Stomach smooth muscle (tissue), 2 donors: ENCODE results near the gene AZU1.
A peak's percentile ranks its signal among the peaks of the same experiment; 100 is the strongest.

Experiments
- H3K27ac ChIP-seq: one replicate; pipeline ENCODE4 v1.7.0; 2013; ENCODE audit warnings: mild to moderate bottlenecking, low read length, inconsistent platforms
- H3K27me3 ChIP-seq, 2 donors: one replicate each; pipeline ENCODE4 v1.7.0; 2013; ENCODE audit warnings: low read length in 2 of 2; ENCODE audit not compliant: insufficient read depth in 2 of 2, control insufficient read depth in 1 of 2
- H3K36me3 ChIP-seq, 2 donors: one replicate each; pipeline ENCODE4 v1.7.0; 2013; ENCODE audit warnings: low read length in 2 of 2; ENCODE audit not compliant: control insufficient read depth in 2 of 2, insufficient read depth in 2 of 2
- H3K4me1 ChIP-seq: one replicate; pipeline ENCODE4 v1.7.0; 2013; ENCODE audit warnings: low read length; ENCODE audit not compliant: control insufficient read depth, insufficient read depth
- H3K4me3 ChIP-seq, 2 donors: one replicate each; pipeline ENCODE4 v1.7.0; 2013; ENCODE audit warnings: low read length in 2 of 2
- H3K9ac ChIP-seq, 2 donors: one replicate each; pipeline ENCODE4 v1.7.0; 2013; ENCODE audit warnings: low read length in 2 of 2, mild to moderate bottlenecking in 1 of 2
- H3K9me3 ChIP-seq, 2 donors: one replicate each; pipeline ENCODE4 v1.7.0; 2013; ENCODE audit warnings: low read length in 2 of 2; ENCODE audit not compliant: control insufficient read depth in 2 of 2
- donor health status: healthy.
- donor health status: Pancreatic carcinoma.

AZU1 gene

GRCh38 chr19:798415-799075 lies 29.1 kb upstream of the AZU1 start:
- H3K27ac ChIP-seq = peak overlapping the region; percentile 58
- H3K4me1 ChIP-seq = peaks cover 66% of the 10 kb centered on the region
- H3K27me3 ChIP-seq = no peaks in the 10 kb centered on the region
- peaks cover 1 to 2% of the 10 kb centered on the region in 2 donors for H3K36me3 ChIP-seq
- H3K4me3 ChIP-seq = peak overlapping the region; percentile 81 to 82
- H3K9ac ChIP-seq = peak overlapping the region; percentile 68 to 73
- no peaks in the 10 kb centered on the region for H3K9me3 ChIP-seq

- Histone ChIP-seq H3K9me3 (no peaks in the 10 kb centered on the region), H3K36me3 (peaks cover 6 to 8% of the 10 kb centered on the region in 2 donors), H3K27me3 (no peaks in the 10 kb centered on the region), H3K9ac (peak overlapping the region; percentile 42 to 68), H3K27ac (peak overlapping the region; percentile 58), H3K4me1 (peaks cover 70% of the 10 kb centered on the region), H3K4me3 (peak overlapping the region; percentile 81 to 82)
Observed at GRCh38 chr19:799076-799881, 28.4 kb upstream of the AZU1 start.

GRCh38 chr19:800360-801029 lies 27.1 kb upstream of the AZU1 start:
- H3K36me3 ChIP-seq = peaks cover 17% of the 10 kb centered on the region in 2 donors
- no peaks in the 10 kb centered on the region for H3K27me3 ChIP-seq
- H3K9ac ChIP-seq = peak overlapping the region; percentile 40 to 60
- peak overlapping the region; percentile 81 for H3K27ac ChIP-seq
- no peaks in the 10 kb centered on the region for H3K9me3 ChIP-seq
- peak overlapping the region; percentile 33 to 64 for H3K4me3 ChIP-seq
- peaks cover 69% of the 10 kb centered on the region for H3K4me1 ChIP-seq

- H3K4me1 ChIP-seq = peaks cover 63% of the 10 kb centered on the region
Observed at GRCh38 chr19:801030-801860, 26.4 kb upstream of the AZU1 start.

GRCh38 chr19:801861-802497 lies 25.7 kb upstream of the AZU1 start:
- H3K4me1 ChIP-seq = peaks cover 58% of the 10 kb centered on the region
- H3K27me3 ChIP-seq = no peaks in the 10 kb centered on the region
- H3K36me3 ChIP-seq = peaks cover 25 to 27% of the 10 kb centered on the region in 2 donors
- H3K9me3 ChIP-seq = no peaks in the 10 kb centered on the region
- H3K27ac ChIP-seq = peak overlapping the region; percentile 81
- H3K9ac ChIP-seq = peak overlapping the region; percentile 36 to 54
- peak overlapping the region; percentile 25 to 64 for H3K4me3 ChIP-seq

More at GRCh38 chr19:801030-801860, 26.4 kb upstream of the AZU1 start:
- Histone ChIP-seq H3K4me3 (peak overlapping the region; percentile 33 to 64), H3K9me3 (no peaks in the 10 kb centered on the region), H3K27ac (peak overlapping the region; percentile 81), H3K36me3 (peaks cover 19 to 20% of the 10 kb centered on the region in 2 donors), H3K27me3 (no peaks in the 10 kb centered on the region), H3K9ac (peak overlapping the region; percentile 36 to 54)

- peak overlapping the region; percentile 81 for H3K27ac ChIP-seq
- H3K4me3 ChIP-seq = peak overlapping the region; percentile 35 to 64
- no peaks in the 10 kb centered on the region for H3K9me3 ChIP-seq
- H3K4me1 ChIP-seq = peaks cover 58% of the 10 kb centered on the region
- no peaks in the 10 kb centered on the region for H3K27me3 ChIP-seq
- H3K36me3 ChIP-seq = peaks cover 31 to 32% of the 10 kb centered on the region in 2 donors
- H3K9ac ChIP-seq = peak overlapping the region in 1 of 2 donors; percentile 41
Observed at GRCh38 chr19:802498-803098, 25.0 kb upstream of the AZU1 start.

GRCh38 chr19:803099-803561 lies 24.5 kb upstream of the AZU1 start:
- Histone ChIP-seq H3K27me3 (no peaks in the 10 kb centered on the region), H3K9ac (peak overlapping the region in 1 of 2 donors; percentile 41), H3K27ac (peak overlapping the region; percentile 81), H3K9me3 (no peaks in the 10 kb centered on the region), H3K4me1 (peaks cover 58% of the 10 kb centered on the region), H3K4me3 (peak overlapping the region in 1 of 2 donors; percentile 64), H3K36me3 (peaks cover 35 to 36% of the 10 kb centered on the region in 2 donors)

GRCh38 chr19:803686-804418 lies 23.8 kb upstream of the AZU1 start:
- Histone ChIP-seq H3K4me3 (no peak overlapping the region), H3K4me1 (peaks cover 52% of the 10 kb centered on the region), H3K27ac (no peak overlapping the region), H3K9me3 (no peaks in the 10 kb centered on the region), H3K27me3 (no peaks in the 10 kb centered on the region), H3K9ac (no peak overlapping the region), H3K36me3 (peaks cover 35 to 38% of the 10 kb centered on the region in 2 donors)
